SK-N-SH treated with all-trans-retinoic acid at 6 μM for 48 hours (cell line): ENCODE results near the gene SERTAD1.

Experiments
- ESRRG ChIP-seq: fragments of 250-450 bp; sonication (Bioruptor Pico); IDR thresholded peaks from 2 replicates; pipeline ENCODE4 v1.6.1; 2021; ENCODE audit warnings: mild to moderate bottlenecking
- PPARA ChIP-seq: fragments of 250-450 bp; sonication (Bioruptor Pico); IDR thresholded peaks from 2 replicates; pipeline ENCODE4 v1.5.0; 2020; ENCODE audit warnings: mild to moderate bottlenecking, borderline replicate concordance
- TF ChIP-seq, protein P1 (sequence below): fragments of 250-450 bp; sonication (Bioruptor Pico); IDR thresholded peaks from 2 replicates; pipeline ENCODE4 v1.8.0; 2020; ENCODE audit warnings: mild to moderate bottlenecking, moderate library complexity, borderline replicate concordance

DNA sequence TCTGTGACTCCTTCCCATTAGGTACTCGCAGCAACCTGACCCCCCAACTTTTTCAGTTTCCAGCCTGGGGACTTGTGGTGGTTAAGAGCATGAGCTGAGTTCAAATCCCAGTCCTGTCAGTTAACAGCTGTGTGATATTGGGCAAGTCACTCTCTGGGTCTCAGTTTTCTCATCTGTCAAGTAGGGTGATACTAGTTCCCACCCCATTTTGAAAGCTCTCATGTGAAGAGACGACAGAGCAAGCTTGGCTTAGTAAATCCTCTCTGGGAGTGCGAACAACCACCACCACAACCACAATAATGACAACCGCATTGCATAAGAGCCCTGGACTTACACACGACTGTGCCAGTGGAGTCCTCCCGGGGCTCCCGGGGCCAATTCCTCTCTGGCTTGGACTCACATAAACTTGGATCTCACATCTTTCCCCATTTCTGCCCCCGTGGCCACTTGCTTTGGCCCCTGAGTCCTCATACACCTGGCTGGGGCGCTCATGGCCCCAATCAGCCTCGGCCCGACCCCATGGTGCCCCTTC is 39.3 kb upstream of the SERTAD1 start:
- TF ChIP-seq, protein P1, sequence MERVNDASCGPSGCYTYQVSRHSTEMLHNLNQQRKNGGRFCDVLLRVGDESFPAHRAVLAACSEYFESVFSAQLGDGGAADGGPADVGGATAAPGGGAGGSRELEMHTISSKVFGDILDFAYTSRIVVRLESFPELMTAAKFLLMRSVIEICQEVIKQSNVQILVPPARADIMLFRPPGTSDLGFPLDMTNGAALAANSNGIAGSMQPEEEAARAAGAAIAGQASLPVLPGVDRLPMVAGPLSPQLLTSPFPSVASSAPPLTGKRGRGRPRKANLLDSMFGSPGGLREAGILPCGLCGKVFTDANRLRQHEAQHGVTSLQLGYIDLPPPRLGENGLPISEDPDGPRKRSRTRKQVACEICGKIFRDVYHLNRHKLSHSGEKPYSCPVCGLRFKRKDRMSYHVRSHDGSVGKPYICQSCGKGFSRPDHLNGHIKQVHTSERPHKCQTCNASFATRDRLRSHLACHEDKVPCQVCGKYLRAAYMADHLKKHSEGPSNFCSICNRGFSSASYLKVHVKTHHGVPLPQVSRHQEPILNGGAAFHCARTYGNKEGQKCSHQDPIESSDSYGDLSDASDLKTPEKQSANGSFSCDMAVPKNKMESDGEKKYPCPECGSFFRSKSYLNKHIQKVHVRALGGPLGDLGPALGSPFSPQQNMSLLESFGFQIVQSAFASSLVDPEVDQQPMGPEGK (CRISPR knock-in tag) = no peak
- no peak for TF ChIP-seq PPARA
- TF ChIP-seq ESRRG (CRISPR knock-in tag) = no peak
